ENCODE data around the gene CNIH3. TPM values are rescaled to one million over a fixed set of nuclear protein-coding genes. Genes with fewer than 3 reads are reported as not detected.

CNIH3 gene
- total and polyA plus RNA-seq, 12 donors = 0.30 to 5.5 (median 2.2) TPM

DNA sequence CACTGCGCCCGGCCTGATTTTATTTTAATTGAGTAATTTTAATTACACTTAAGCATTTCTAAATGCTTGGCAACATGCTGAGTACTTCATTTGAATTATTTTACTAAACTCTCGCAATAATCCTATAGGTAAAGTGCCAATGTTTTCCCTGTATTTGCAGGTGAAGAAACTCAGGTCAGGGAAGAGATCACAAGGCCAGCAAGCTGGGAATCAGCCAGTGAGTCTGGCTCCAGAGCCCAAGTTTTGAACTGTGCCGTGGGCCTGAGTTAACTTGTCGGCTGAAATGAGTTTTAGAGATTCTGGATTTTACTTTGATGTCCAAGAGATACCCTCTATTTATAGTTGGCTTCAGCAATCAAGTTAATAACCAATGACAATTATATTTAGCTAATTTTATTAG, 141.4 kb downstream of the CNIH3 start:
- no peaks in the 10 kb centered on the region for H3K27me3 ChIP-seq
- no peak overlapping the region for H3K27ac ChIP-seq
- intact Hi-C loops (cut with DNase I) = no loop called here
- WGBS, 4 donors = 91 to 96% (median 92%) methylated on average over 5 of the region's 5 CpGs
- H3K4me1 ChIP-seq (replicated peaks in 1 of 2) = no peaks in the 10 kb centered on the region
- TF ChIP-seq, protein P1, sequence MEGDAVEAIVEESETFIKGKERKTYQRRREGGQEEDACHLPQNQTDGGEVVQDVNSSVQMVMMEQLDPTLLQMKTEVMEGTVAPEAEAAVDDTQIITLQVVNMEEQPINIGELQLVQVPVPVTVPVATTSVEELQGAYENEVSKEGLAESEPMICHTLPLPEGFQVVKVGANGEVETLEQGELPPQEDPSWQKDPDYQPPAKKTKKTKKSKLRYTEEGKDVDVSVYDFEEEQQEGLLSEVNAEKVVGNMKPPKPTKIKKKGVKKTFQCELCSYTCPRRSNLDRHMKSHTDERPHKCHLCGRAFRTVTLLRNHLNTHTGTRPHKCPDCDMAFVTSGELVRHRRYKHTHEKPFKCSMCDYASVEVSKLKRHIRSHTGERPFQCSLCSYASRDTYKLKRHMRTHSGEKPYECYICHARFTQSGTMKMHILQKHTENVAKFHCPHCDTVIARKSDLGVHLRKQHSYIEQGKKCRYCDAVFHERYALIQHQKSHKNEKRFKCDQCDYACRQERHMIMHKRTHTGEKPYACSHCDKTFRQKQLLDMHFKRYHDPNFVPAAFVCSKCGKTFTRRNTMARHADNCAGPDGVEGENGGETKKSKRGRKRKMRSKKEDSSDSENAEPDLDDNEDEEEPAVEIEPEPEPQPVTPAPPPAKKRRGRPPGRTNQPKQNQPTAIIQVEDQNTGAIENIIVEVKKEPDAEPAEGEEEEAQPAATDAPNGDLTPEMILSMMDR (IDR thresholded peaks at IDR 0.05) = no peak
- TF ChIP-seq POLR2A (IDR thresholded peaks at IDR 0.05) = no peak
- H3K4me3 ChIP-seq = no peak overlapping the region
- H3K9me3 ChIP-seq (replicated peaks in 1 of 3) = no peaks in the 10 kb centered on the region
- H3K36me3 ChIP-seq (replicated peaks in 1 of 2) = no peaks in the 10 kb centered on the region
- DNase-seq = no peak

DNA sequence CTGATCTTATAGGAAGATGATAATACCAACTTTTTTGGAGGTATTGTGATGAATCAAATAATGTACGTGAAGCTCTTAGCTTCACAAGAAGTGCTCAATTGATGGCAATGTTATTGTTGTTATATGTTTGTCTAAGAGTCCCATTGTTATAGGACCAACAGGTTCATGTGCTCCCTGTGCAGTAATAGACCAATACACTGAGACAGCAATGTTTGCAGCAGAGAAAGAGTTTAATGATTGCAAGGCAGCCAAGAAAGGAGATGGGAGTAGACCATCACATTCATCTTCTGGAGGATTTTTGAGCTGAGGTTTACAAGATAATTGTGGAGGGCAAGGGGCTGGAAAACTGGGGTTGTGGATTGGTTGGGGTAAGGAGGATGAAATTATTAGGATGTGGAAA, 143.0 kb downstream of the CNIH3 start:
- Histone ChIP-seq H3K36me3 (replicated peaks in 1 of 2) (no peaks in the 10 kb centered on the region), H3K27ac (no peak overlapping the region), H3K4me1 (replicated peaks in 1 of 2) (no peaks in the 10 kb centered on the region), H3K9me3 (replicated peaks in 1 of 3) (no peaks in the 10 kb centered on the region), H3K27me3 (no peaks in the 10 kb centered on the region), H3K4me3 (no peak overlapping the region)
- no peak for DNase-seq
- intact Hi-C loops (cut with DNase I) = no loop called here
- TF ChIP-seq POLR2A (IDR thresholded peaks at IDR 0.05) = no peak
- TF ChIP-seq, protein P1 (IDR thresholded peaks at IDR 0.05) = no peak
- 87 to 100% (median 90%) methylated on average over 1 of the region's 1 CpG for WGBS, 4 donors

DNA sequence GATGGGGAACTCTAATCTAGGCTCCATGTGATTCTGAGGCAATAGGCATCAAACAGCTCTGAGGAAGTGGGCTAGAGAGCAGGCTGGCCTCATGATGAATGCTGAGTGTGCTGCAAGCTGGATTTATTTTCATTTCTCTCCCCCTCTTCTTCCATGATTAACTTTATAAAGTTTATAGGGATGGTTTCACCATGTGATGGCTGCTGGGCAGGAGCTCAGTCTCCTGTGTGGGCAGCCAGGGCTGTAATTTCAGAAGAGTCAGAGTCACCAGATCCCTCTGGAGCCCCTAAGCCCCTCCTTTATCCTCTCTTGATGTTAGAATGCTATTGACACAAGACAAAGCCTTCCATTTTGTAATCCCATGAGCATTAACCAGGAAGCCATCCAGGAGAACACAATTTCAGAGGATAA, 143.6 kb downstream of the CNIH3 start:
- no peak overlapping the region for H3K27ac ChIP-seq
- H3K4me3 ChIP-seq = no peak overlapping the region
- H3K27me3 ChIP-seq = no peaks in the 10 kb centered on the region
- H3K36me3 ChIP-seq (replicated peaks in 1 of 2) = no peaks in the 10 kb centered on the region
- H3K4me1 ChIP-seq (replicated peaks in 1 of 2) = no peaks in the 10 kb centered on the region
- DNase-seq = no peak
- no peak for TF ChIP-seq POLR2A (IDR thresholded peaks at IDR 0.05)
- TF ChIP-seq, protein P1 (IDR thresholded peaks at IDR 0.05) = no peak
- H3K9me3 ChIP-seq (replicated peaks in 1 of 3) = no peaks in the 10 kb centered on the region
- intact Hi-C loops (cut with DNase I) = no loop called here

DNA sequence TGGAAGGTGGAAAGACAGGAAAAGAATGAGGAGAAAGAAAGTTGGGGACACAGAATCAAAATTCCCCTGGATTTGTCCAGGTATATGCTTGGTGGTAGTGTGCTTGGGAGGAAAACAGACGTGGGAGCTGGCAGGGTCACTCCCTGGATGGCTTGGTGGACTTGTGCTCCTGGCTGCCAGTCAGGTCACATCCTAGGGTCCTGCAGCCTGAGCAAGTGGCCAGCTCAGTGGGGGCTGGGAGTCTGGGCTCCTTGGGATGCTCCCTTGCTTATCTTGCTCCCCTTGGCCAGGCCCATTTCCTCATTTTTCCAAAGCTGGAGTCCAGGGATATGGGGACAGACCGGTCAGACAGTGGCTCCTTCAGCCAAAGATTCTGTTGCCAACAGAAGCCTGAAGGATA, 144.0 kb downstream of the CNIH3 start:
- intact Hi-C loops (cut with DNase I) = no loop called here
- Histone ChIP-seq H3K9me3 (replicated peaks in 1 of 3) (no peaks in the 10 kb centered on the region), H3K27ac (no peak overlapping the region), H3K27me3 (no peaks in the 10 kb centered on the region), H3K4me3 (no peak overlapping the region), H3K4me1 (replicated peaks in 1 of 2) (no peaks in the 10 kb centered on the region), H3K36me3 (replicated peaks in 1 of 2) (no peaks in the 10 kb centered on the region)
- 59 to 73% (median 66%) methylated on average over 2 of the region's 2 CpGs for WGBS, 4 donors
- no peak for DNase-seq
- no peak for TF ChIP-seq POLR2A (IDR thresholded peaks at IDR 0.05)
- TF ChIP-seq, protein P1 (IDR thresholded peaks at IDR 0.05) = no peak
